CD8-positive, alpha-beta memory T cell (primary cell): ENCODE data around the gene FCMR. TPM values are rescaled to one million over a fixed set of nuclear protein-coding genes. Genes with fewer than 3 reads are reported as not detected.

ENCODE experiments used
- CTCF ChIA-PET: fragments of 350-600 bp; sonication (Branson Sonifier 250); formaldehyde crosslinking; loops from one replicate; lab custom pipeline; 2021; ENCODE audit warnings: antibody characterized with exemption; lab: Charles Lee
- POLR2A ChIA-PET: fragments of 350-600 bp; sonication (Branson Sonifier 250); formaldehyde crosslinking; loops from one replicate; lab custom pipeline; 2021; ENCODE audit warnings: antibody characterized with exemption; lab: Charles Lee
- DNase-seq, 5 donors: peaks; one replicate each; pipeline versions ENCODE4 v3.0.0 to v3.0.0-alpha.2; 2020 to 2022; ENCODE audit warnings: mixed read lengths in 1 of 5
- H3K27ac ChIP-seq: one replicate; pipeline ENCODE4 v1.7.0; 2013; ENCODE audit warnings: low read depth, mild to moderate bottlenecking, low read length, moderate library complexity
- H3K27me3 ChIP-seq: 2 replicates; pipeline ENCODE4 v1.7.0; 2013; ENCODE audit warnings: low read length, mild to moderate bottlenecking; ENCODE audit not compliant: insufficient read depth, poor library complexity, severe bottlenecking
- H3K36me3 ChIP-seq: 2 replicates; pipeline ENCODE4 v1.7.0; 2013; ENCODE audit warnings: mild to moderate bottlenecking, low read length, moderate library complexity; ENCODE audit not compliant: insufficient read depth
- H3K4me1 ChIP-seq: 2 replicates; pipeline ENCODE4 v1.7.0; 2013; ENCODE audit warnings: mild to moderate bottlenecking, low read length, moderate library complexity; ENCODE audit not compliant: insufficient read depth
- H3K4me3 ChIP-seq: 2 replicates; pipeline ENCODE4 v1.7.0; 2013; ENCODE audit warnings: mild to moderate bottlenecking, low read length
- H3K9me3 ChIP-seq: 2 replicates; pipeline ENCODE4 v1.7.0; 2013; ENCODE audit warnings: mild to moderate bottlenecking, low read length
- H3K27ac Mint-ChIP-seq, 8 donors: one replicate each; pipeline ENCODE4 v1.8.0; 2020 to 2021; ENCODE audit warnings: mixed read lengths in 8 of 8, mild to moderate bottlenecking in 6 of 8, inconsistent platforms in 3 of 8, moderate library complexity in 3 of 8
- H3K27me3 Mint-ChIP-seq, 2 donors: one replicate each; pipeline ENCODE4 v1.8.0; 2020 to 2021; ENCODE audit warnings: mixed read lengths in 2 of 2, mild to moderate bottlenecking in 1 of 2, moderate library complexity in 1 of 2
- H3K36me3 Mint-ChIP-seq, 3 donors: one replicate each; pipeline ENCODE4 v1.8.0; 2020 to 2021; ENCODE audit warnings: mixed read lengths in 3 of 3, inconsistent platforms in 1 of 3, mild to moderate bottlenecking in 1 of 3
- H3K4me1 Mint-ChIP-seq, 3 donors: one replicate each; pipeline ENCODE4 v1.8.0; 2020 to 2021; ENCODE audit warnings: mixed read lengths in 3 of 3, inconsistent platforms in 1 of 3, mild to moderate bottlenecking in 1 of 3
- H3K4me3 Mint-ChIP-seq, 7 donors: one replicate each; pipeline ENCODE4 v1.8.0; 2020 to 2021; ENCODE audit warnings: mixed read lengths in 7 of 7, mild to moderate bottlenecking in 6 of 7, moderate library complexity in 4 of 7, inconsistent platforms in 2 of 7
- H3K9me3 Mint-ChIP-seq, 5 donors: one replicate each; pipeline ENCODE4 v1.8.0; 2020 to 2022; ENCODE audit warnings: mixed read lengths in 5 of 5, mild to moderate bottlenecking in 3 of 5, moderate library complexity in 2 of 5, inconsistent platforms in 1 of 5
- polyA plus RNA-seq: library from polyadenylated mRNA; unstranded; fragments of 300-500 nt; fragmentation: Illumina TruSeq; gene quantifications from one replicate; pipeline ENCODE4 v1.2.3, GENCODE V29; 2021
- total RNA-seq, 2 experiments: library from RNA; stranded (reverse); gene quantifications; one replicate each; pipeline ENCODE4 v1.2.3, GENCODE V29; 2021

Gene FCMR
- total and polyA plus RNA-seq, 3 experiments from 2014 or later = 75.1 to 574 (median 75.6) TPM

DNA sequence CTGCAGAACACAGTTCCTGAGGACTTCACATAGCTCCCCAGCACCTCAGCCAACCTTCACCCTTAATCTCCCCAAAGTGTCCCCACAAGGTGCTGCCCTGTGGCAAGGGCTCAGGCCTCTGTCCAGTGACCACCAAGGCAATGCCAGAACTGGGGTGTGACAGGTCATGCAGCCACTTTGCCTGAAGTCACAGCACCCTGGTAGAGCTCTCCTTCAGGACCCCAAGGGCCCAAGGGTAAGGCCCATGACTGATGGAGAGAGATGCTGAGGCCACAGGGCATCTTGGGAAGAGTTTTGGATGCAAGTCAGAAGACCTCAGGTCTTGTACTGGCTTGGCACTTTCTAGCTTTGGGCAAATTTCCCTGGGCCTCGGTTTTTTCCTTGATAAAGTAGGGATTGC lies 783 bp upstream of the FCMR start:
- POLR2A ChIA-PET = interaction anchor here (0.7 to 3.7 kb wide), 9 partner anchors 8 to 399 kb away, joined by 3 to 25 read pairs (median 5); partner anchors contain the start of gene CD55

DNA sequence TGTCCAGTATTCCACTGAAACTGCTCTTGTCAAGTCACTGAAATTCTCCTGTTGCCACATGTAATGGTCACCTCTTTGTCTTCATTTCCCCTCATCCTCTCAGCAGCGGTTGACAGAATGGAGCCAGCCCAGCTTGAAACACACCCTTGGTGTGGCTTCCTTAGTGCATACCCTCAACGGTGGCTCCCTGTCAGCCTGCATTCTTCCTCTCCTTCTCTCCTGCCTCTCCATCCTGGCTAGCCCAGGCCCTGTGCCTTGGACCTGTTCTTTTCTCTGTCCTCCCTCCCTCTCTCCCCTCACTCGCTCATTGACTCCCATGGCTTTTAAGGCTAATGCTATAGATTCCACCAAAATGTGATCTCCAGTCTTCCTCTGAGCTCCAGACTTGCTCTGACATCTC lies 3.7 kb downstream of the FCMR start:
- Histone ChIP-seq H3K36me3 (peaks cover 34% of the 10 kb centered on the region), H3K4me1 (peaks cover 70% of the 10 kb centered on the region), H3K9me3 (no peaks in the 10 kb centered on the region), H3K27me3 (no peaks in the 10 kb centered on the region), H3K27ac (no peak overlapping the region), H3K4me3 (peak overlapping the region; percentile 81)
- DNase-seq = no peak
- Mint-ChIP-seq H3K27ac (peak overlapping the region in 6 of 8 donors; percentile 79 to 96 (median 94)), H3K4me1 (peaks cover 68 to 71% (median 70%) of the 10 kb centered on the region in 3 donors), H3K36me3 (peaks cover 31 to 79% (median 37%) of the 10 kb centered on the region in 3 donors), H3K4me3 (no peak overlapping the region), H3K27me3 (peaks cover 0 to 1% of the 10 kb centered on the region in 2 donors), H3K9me3 (no peaks in the 10 kb centered on the region)
- ChIA-PET POLR2A (interaction anchor here (0.6 to 1.2 kb wide), 3 partner anchors 9 to 420 kb away, joined by 4 read pairs; no protein-coding TSS in a partner anchor), CTCF (interaction anchor here (0.8 to 3.3 kb wide), 9 partner anchors 11 to 203 kb away, joined by 3 to 36 read pairs (median 8); partner anchors contain the start of gene IL20)

More for the DNA sequence above, 783 bp upstream of the FCMR start:
- CTCF ChIA-PET = interaction anchor here (0.6 to 3.5 kb wide), 12 partner anchors 10 to 196 kb away, joined by 3 to 74 read pairs (median 4); no protein-coding TSS in a partner anchor
- Mint-ChIP-seq H3K9me3 (no peaks in the 10 kb centered on the region), H3K36me3 (peaks cover 15 to 34% (median 20%) of the 10 kb centered on the region in 3 donors), H3K27ac (peak overlapping the region in 1 of 8 donors; percentile 88), H3K4me3 (no peak overlapping the region), H3K4me1 (peaks cover 30 to 36% (median 34%) of the 10 kb centered on the region in 3 donors), H3K27me3 (no peaks in the 10 kb centered on the region)
- no peaks in the 10 kb centered on the region for H3K36me3 ChIP-seq
- peak overlapping the region; percentile 71 for H3K27ac ChIP-seq
- no peaks in the 10 kb centered on the region for H3K9me3 ChIP-seq
- H3K4me3 ChIP-seq = peak overlapping the region; percentile 81
- H3K27me3 ChIP-seq = no peaks in the 10 kb centered on the region
- DNase-seq = no peak
- peaks cover 59% of the 10 kb centered on the region for H3K4me1 ChIP-seq

GRCh38 chr1:206916000-206916709 lies 5.6 kb downstream of the FCMR start:
- H3K9me3 Mint-ChIP-seq = no peaks in the 10 kb centered on the region
- ChIA-PET POLR2A (no interaction called here), CTCF (interaction anchor here (0.8 to 6.1 kb wide), 3 partner anchors 13 to 182 kb away, joined by 3 to 138 read pairs (median 3); no protein-coding TSS in a partner anchor)
- peaks cover 31 to 90% (median 43%) of the 10 kb centered on the region in 3 donors for H3K36me3 Mint-ChIP-seq
- peak overlapping the region in 6 of 8 donors; percentile 76 to 96 (median 94) for H3K27ac Mint-ChIP-seq
- no peak for DNase-seq
- H3K36me3 ChIP-seq = peaks cover 51% of the 10 kb centered on the region
- peak overlapping the region; percentile 81 for H3K4me3 ChIP-seq
- H3K27me3 Mint-ChIP-seq = peaks cover 0 to 1% of the 10 kb centered on the region in 2 donors
- H3K27ac ChIP-seq = no peak overlapping the region
- no peaks in the 10 kb centered on the region for H3K9me3 ChIP-seq
- H3K4me1 ChIP-seq = peaks cover 76% of the 10 kb centered on the region
- no peaks in the 10 kb centered on the region for H3K27me3 ChIP-seq
- no peak overlapping the region for H3K4me3 Mint-ChIP-seq
- H3K4me1 Mint-ChIP-seq = peaks cover 86 to 91% (median 89%) of the 10 kb centered on the region in 3 donors

DNA sequence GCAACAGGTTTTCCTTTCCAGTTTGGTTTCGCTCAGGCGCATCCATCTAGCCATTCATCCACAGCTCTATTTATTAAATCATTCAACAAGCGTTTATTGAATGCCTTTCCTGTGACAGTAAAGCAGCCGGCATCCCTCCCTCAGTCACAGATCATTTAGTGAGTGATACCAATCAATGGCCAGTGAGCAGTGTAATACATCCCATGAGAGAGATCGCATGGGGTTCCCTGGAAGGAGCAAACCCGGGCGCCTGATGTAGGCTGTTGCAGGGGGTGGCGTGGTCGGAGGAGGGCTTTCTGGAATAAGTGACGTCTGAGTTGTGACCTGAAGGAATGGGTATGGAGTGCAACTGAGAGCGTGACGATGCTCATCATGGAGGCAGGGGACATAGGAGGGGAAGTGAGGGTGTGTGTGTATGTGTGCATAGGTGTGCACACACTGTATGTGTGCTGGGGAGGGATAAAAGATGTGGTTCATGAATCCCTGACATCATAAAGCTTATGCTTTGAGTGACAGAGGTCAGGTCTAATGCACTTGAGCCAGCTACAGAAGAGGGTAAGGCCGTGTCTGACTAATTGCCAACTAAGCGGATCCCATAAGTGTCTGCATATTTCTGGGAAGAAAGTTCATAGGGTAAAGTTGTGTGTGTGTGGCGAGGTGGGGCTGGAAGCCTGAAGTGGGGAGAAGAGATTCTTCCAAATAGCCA lies 6.6 kb downstream of the FCMR start:
- DNase-seq = no peak
- no peaks in the 10 kb centered on the region for H3K9me3 ChIP-seq
- POLR2A ChIA-PET = interaction anchor here (0.9 kb wide), 1 partner anchor 10 kb away, joined by 3 read pairs; no protein-coding TSS in a partner anchor
- Mint-ChIP-seq H3K27ac (peak overlapping the region in 6 of 8 donors; percentile 76 to 96 (median 94)), H3K36me3 (peaks cover 23 to 91% (median 41%) of the 10 kb centered on the region in 3 donors), H3K4me1 (peaks cover 87 to 93% (median 92%) of the 10 kb centered on the region in 3 donors), H3K27me3 (peaks cover 0 to 1% of the 10 kb centered on the region in 2 donors), H3K4me3 (peak overlapping the region in 1 of 7 donors; percentile 86), H3K9me3 (no peaks in the 10 kb centered on the region)
- CTCF ChIA-PET = interaction anchor here (1.0 to 6.1 kb wide), 4 partner anchors 7 to 26 kb away, joined by 3 to 138 read pairs (median 38); partner anchors contain the start of gene FCMR
- H3K27ac ChIP-seq = no peak overlapping the region
- H3K4me1 ChIP-seq = peaks cover 84% of the 10 kb centered on the region
- H3K27me3 ChIP-seq = no peaks in the 10 kb centered on the region
- H3K4me3 ChIP-seq = peak overlapping the region; percentile 81
- H3K36me3 ChIP-seq = peaks cover 58% of the 10 kb centered on the region

GRCh38 chr1:206913766-206914537 lies 7.8 kb downstream of the FCMR start:
- Mint-ChIP-seq H3K4me1 (peaks cover 84 to 93% (median 92%) of the 10 kb centered on the region in 3 donors), H3K27me3 (peaks cover 0 to 1% of the 10 kb centered on the region in 2 donors), H3K36me3 (peaks cover 19 to 88% (median 38%) of the 10 kb centered on the region in 3 donors), H3K4me3 (peak overlapping the region in 4 of 7 donors; percentile 4 to 42 (median 16)), H3K27ac (peak overlapping the region in 6 of 8 donors; percentile 69 to 95 (median 90)), H3K9me3 (no peaks in the 10 kb centered on the region)
- no peak for DNase-seq
- no peak overlapping the region for H3K4me3 ChIP-seq
- ChIA-PET POLR2A (no interaction called here), CTCF (interaction anchor here (0.8 to 6.1 kb wide), 9 partner anchors 8 to 279 kb away, joined by 3 to 138 read pairs (median 18); partner anchors contain the start of genes DYRK3, FCMR and IL20)
- no peaks in the 10 kb centered on the region for H3K27me3 ChIP-seq
- H3K9me3 ChIP-seq = no peaks in the 10 kb centered on the region
- peaks cover 90% of the 10 kb centered on the region for H3K4me1 ChIP-seq
- H3K27ac ChIP-seq = no peak overlapping the region
- peaks cover 58% of the 10 kb centered on the region for H3K36me3 ChIP-seq

DNA sequence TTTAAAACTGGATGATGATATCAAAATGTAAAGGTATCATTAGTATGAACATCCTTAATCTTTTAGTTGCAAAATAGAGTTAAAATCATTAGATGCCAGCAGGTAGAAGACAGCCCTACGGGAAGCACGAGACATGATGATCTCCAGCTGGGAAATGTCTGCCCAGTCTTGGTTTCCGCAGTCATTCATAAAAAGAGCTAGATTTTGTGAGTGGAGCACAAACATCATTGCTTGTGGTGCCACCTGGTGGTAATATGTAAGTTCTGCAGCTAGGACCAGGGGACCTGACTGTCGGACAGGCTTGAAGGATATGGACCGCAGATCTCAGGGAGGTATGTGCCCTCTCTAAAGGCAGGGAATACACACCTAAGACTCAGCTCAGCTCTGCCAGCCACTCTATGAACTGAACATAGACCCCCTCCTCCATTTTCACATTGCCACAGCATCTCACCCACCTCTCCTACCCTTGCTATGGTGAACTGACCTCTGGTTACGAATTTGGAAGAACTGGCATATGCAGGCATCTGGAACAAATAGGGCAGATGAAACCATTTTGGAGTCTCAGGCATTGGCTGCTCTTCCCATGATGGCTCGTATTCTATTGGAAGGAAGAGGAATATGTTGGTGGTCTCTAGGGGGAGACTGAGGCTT lies 9.2 kb downstream of the FCMR start:
- H3K27ac Mint-ChIP-seq = peak overlapping the region in 6 of 8 donors; percentile 69 to 95 (median 90)
- no peaks in the 10 kb centered on the region for H3K9me3 ChIP-seq
- H3K27ac ChIP-seq = no peak overlapping the region
- peaks cover 0 to 1% of the 10 kb centered on the region in 2 donors for H3K27me3 Mint-ChIP-seq
- DNase-seq = peak in 4 of 5 donors; percentile 51 to 74 (median 67)
- H3K36me3 ChIP-seq = peaks cover 67% of the 10 kb centered on the region
- H3K36me3 Mint-ChIP-seq = peaks cover 16 to 91% (median 40%) of the 10 kb centered on the region in 3 donors
- H3K4me1 ChIP-seq = peaks cover 91% of the 10 kb centered on the region
- ChIA-PET POLR2A (interaction anchor here (0.7 to 2.6 kb wide), 4 partner anchors 9 to 254 kb away, joined by 3 to 25 read pairs (median 5); partner anchors contain the start of gene FCMR), CTCF (interaction anchor here (0.6 to 6.1 kb wide), 45 partner anchors 9 to 292 kb away, joined by 3 to 138 read pairs (median 5); partner anchors contain the start of genes DYRK3, FCMR, IL10 and IL20)
- H3K4me3 ChIP-seq = no peak overlapping the region
- peaks cover 85 to 95% (median 95%) of the 10 kb centered on the region in 3 donors for H3K4me1 Mint-ChIP-seq
- H3K27me3 ChIP-seq = no peaks in the 10 kb centered on the region
- no peaks in the 10 kb centered on the region for H3K9me3 Mint-ChIP-seq
- peak overlapping the region; percentile 21 to 64 (median 43) for H3K4me3 Mint-ChIP-seq
